ENCODE data around the gene AIMP2.
"Not testable (repeated sequence)": the region's sequence is repeated elsewhere in the genome, so short reads cannot be mapped to it uniquely, and the experiment has no call there.

- not testable (repeated sequence) for TF ChIP-seq CTCF, POLR2A (IDR thresholded peaks at IDR 0.05)
Observed at GRCh38 chr7:5979680-5980314, 29.3 kb upstream of the AIMP2 start.
